HT1080 (cell line): ENCODE measurements around the gene MRPL32. TPM values are rescaled to one million over a fixed set of nuclear protein-coding genes. Genes with fewer than 3 reads are reported as not detected.

ENCODE experiments used
- DNase-seq: peaks from one replicate; pipeline ENCODE4 v3.0.0-alpha.2; 2015; ENCODE audit warnings: low read depth
- total RNA-seq: library from RNA; depleted of rRNA; stranded (reverse); fragments of >200 nt; shearing (Covaris generic); gene quantifications from 2 replicates; pipeline ENCODE4 v1.2.3, GENCODE V29; 2014; rRNA removed

The MRPL32 gene
- total RNA-seq, 1 experiment from 2014 or later = 117 TPM

GRCh38 chr7:42964293-42964692 is 32.1 kb downstream of the MRPL32 start:
- DNase-seq = no peak

GRCh38 chr7:42964849-42965805 is 33.0 kb downstream of the MRPL32 start:
- DNase-seq = no peak

DNA sequence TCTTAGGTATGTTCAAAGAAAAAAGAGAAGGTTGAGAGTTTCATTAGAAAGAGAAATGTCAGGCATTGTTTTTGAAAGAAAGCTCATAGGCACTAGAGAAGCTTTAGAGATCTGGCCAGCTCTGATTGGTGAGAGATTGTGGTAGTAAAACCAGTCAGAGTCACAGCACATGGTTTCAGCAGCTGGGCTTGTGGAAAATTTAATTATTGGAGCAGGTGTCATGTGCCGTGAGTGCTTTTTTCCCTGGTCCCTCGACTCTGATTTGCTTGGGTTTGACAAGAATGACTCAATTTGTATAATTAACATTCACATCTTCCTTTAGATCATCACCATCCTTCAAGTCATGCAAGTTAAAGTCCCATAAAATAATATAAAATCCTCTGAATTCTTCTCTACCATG is 35.2 kb downstream of the MRPL32 start:
- DNase-seq = no peak

DNA sequence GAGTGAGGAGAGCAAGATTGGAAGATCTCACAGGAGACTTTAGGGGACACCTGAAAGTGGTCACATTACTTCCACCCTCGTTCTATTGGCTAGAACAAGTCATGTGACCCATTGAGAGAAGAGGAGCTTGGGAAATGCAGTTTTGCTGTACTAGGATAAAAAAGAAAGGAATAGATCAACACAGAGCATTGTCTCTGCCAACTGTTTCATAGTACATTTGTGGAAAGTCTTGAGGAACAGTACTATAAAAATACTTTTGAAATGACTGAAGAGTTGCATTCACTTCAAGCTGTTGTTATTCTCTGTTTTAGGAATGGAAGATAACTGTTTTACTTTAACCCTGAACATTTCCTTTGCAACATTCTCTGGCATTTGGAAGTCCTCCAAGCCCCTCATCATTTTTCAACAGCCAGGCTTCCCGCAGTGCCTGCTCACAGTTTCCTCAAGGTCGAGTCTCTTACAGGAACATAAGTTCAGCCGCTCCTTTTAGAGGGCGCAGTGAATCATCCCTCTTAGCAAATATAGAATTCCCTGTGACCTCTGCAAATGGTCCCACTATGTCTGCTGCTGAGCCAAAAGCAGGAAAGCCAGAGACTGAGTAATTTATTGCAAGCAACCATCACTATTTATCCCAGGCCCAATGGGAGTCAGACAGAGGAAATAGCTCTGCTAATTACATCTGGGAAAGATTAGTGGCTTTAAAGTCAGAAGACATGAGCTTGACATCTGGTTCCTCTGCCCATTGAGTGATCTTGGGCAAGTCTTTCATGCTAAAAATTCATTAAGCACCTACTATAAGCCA is 40.7 kb downstream of the MRPL32 start:
- peak; percentile 93 for DNase-seq

DNA sequence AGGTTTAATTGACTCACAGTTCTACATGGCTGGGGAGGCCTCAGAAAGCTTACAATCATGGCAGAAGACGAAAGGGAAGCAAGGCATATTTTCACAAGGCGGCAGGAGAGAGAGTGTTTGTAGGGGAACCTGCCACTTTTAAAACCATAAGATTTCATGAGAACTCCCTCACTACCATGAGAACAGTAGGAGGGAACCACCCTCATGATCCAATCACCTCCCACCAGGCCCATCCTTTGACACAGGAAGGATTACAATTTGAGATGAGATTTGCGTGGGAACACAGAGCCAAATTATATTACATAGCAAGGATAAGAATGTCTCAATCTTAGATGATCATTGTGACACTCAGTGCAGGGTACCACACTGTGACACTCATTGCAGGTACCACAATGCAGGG is 44.2 kb downstream of the MRPL32 start:
- no peak for DNase-seq

GRCh38 chr7:42978496-42978895 is 46.3 kb downstream of the MRPL32 start:
- DNase-seq = no peak

DNA sequence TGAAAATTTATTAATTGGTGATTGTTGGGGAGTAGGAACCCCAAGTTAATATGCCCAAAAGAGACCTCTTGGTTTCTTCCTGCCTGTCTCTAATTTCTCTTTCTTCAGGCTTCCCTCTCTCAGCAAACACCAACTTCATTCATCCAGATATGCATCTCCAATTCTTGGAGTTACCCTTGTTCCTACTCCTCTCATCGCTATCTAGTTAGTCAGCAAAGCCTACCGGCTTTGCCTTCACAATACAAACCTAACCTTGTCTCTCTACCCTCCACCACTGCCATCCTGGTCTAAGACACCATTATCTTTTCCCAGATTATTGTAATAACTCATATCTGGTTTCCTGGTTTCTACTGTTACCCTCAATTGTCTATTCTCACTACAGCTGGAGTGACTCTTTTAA is 47.9 kb downstream of the MRPL32 start:
- DNase-seq = no peak

DNA sequence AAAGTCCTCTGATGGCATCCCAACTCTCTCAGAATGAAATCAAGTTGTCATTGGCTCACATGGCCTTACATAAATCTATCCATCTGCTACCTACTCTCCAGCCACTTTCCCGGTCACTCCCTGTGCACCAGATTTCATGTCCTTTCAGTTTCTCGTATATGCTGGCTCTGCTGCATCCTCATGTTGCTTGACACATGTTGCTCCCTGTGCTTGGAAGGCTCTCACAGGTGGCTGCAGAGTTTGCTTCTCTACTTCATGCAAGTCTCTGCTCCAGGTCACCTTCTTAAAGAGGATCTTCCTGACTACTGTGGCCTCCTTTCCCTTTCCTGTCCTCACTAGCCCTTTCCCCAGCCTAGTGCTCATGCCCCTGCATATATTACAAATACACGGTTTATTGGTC is 48.3 kb downstream of the MRPL32 start:
- no peak for DNase-seq

GRCh38 chr7:42981601-42982000 is 49.4 kb downstream of the MRPL32 start:
- no peak for DNase-seq

DNA sequence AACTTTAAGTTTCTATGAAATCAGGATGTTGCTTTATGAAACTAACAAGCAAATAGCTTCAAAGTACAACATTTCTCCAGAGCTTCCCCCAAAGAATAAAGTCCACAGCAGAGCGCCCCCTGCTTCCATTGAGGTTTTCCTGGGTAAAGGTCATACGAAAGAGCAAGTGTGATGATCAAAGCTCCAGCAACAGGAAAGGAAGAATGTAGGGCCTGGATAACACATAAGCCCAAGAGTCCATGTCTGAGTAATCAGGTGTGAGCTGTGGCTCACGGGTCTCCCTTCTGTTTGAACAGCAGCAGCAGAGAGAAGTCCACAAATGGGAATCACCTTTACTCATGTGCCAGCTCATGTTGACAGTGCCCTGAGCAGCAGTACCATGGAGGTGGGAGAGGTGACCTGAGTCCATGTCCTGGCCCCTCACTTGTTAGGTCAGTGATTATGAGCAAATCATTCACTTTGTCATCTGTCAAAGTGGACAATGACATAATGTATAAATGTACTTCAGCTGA is 50.5 kb downstream of the MRPL32 start:
- DNase-seq = peak; percentile 4

DNA sequence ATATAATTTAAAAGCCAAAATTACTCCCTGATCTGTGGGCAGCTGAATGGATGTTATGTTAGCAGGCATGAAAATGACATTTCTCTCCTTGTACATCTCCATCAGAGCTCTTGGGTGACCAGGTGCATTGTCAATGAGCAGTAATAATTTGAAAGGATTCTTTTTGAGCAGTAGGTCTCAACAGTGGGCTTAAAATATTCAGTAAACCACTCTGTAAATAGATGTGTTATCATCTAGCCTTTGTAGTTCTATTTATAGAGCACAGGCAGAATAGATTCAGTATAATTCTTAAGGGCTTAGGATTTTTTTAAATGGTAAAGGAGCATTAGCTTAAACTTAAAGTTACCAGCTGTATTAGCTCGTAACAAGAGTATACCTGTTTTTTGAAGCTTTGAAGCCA is 52.0 kb downstream of the MRPL32 start:
- no peak for DNase-seq

GRCh38 chr7:42986213-42986612 is 54.0 kb downstream of the MRPL32 start:
- no peak for DNase-seq

GRCh38 chr7:42986781-42987248 is 54.6 kb downstream of the MRPL32 start:
- no peak for DNase-seq

Other genes with a start within 250 kb of the MRPL32 start
- gene C7orf25, start 20.3 kb upstream of the MRPL32 start, total RNA-seq = 9.0 and 12.5 TPM in 2 replicates
- gene PSMA2, start 202 bp upstream of the MRPL32 start, total RNA-seq = 79.8 and 95.6 TPM in 2 replicates
- 2.4 and 2.5 TPM in 2 replicates for gene HECW1, start 180.3 kb downstream of the MRPL32 start, total RNA-seq